Activated CD4-positive, alpha-beta T cell treated with anti-CD3 and anti-CD28 coated beads, Interleukin-2, amount 50 U/mL, for 24 hours (primary cell): ENCODE data around the gene CDHR5.
A peak's percentile ranks its signal among the peaks of the same experiment; 100 is the strongest.

Experiments used
- DNase-seq, 2 donors: peaks; one replicate each; pipeline ENCODE4 v3.0.0-alpha.2; 2020; ENCODE audit warnings: low read depth in 1 of 2, low spot score in 1 of 2

The CDHR5 gene

DNA sequence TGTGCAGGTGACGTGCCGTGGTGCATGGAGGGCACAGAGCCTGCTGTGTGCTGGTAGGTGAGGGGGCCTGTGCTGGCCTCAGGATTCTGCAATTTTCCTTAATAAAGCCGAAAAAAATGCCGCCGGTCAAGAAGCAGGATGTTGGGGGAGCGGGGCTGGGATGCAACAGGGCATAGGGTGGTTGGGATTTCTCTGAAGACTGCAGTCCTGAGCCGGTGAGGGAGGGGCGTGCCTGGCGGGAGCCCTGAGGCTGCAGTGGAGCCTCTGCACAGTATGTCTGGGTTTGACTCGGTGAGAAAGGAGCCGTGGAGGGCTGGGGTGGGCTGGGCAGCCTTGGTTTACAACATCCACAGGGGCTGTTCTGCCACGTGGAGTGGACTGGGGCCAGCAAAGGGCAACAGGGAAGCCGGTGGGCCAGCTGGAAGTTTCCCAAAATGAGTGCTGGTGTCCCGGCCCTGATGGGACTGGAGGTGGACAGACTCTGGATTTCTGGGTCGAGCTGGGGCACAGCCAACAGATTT lies 1.3 kb downstream of the CDHR5 start:
- no peak for DNase-seq

DNA sequence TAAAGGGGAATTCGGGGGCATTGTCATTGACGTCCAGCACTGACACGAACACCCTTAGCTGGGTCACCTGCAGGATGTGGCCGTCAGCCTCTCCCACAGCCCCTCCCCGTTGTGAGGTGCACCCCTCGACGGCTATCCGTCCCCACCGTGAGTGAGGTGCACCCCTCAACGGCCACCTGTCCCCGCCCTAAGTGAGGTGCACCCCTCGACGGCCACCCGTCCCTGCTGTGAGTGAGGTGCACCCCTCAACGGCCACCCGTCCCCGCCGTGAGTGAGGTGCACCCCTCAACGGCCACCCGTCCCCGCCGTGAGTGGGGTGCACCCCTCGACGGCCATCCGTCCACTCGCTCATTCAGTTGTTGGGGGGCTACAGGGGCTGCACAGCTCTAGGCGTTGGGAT lies 2.9 kb downstream of the CDHR5 start:
- no peak for DNase-seq

DNA sequence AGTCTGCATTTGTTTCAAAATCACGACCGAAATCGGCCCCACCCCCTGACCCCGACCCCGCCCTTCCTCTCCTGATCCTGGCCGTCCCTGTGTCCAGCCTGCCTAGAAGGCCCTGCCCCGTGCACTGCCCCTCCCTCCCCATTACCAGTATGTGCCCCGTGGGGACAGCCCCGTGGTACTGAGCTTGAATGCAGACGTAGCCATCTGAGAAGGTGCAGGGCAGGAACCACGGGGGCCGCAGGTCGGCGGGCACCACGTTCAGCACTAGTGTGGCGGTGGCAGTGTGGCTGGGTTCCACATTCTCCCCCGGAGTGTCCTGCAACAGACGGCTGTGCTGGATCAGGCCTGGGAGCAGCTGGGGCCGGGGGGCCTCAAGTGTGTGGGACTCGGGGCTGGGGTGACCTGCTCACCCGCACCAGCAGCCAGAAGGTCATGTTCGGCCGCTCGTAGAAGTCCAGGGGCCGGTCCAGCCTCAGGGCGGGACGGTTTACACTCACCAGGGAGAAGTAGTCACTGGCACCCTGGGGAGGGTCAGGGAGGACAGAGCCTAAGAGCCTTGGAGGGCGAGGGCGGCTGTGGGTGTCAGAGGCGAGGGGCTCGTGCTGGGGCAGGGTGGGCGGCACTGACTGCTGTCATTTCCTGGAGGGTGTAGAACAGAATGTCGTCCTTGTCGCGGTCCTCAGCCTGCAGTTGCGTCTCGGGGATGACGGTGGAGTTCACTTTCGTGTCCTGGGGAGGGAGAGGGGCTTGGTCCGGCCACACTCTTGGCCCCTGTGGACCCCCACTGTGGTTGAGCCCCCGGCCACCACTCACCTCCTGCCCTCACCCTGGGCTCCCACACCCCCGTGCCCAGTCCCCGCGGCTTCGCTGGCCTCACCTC lies 3.6 kb downstream of the CDHR5 start:
- DNase-seq, result no peak

DNA sequence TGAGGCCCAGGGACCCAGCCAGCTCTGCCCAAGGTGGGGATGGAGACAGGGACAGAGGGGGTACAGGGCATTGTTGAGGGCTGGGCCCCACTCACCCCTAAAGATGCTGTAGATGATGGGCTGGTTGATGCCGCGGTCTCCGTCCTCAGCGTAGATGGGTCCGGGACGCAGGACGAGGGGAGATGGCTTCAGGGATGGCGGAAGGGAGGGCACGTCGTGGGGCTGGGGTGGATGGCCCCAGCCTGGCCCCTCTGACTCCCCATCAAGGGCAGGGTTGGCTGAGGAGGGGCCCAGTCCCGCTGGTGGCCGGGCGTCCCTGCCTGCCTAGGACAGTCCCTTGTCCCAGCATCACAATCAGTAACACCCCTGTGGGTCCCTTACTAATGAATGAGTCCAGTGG lies 4.6 kb downstream of the CDHR5 start:
- no peak for DNase-seq

DNA sequence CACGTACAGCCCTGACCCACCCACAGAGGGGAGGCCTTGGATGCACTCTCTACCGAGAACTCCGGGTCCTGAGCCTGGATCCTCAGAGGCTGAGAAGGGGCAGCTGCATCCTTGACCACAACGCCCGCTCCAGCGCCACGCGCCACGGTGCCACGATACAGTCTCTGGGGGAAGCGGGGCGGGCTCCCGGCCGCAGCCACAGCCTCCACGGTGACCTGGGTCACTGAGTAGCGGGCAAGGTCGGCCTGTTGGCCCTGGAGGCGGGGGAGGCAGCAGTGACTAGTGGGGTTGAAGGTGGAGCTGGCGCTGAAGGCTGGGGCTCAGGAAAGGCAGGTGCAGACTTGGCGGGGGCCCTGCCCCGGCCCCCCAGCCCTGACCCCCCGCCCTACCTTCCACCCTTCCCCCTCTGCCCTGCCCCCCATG lies 5.1 kb downstream of the CDHR5 start:
- no peak for DNase-seq

DNA sequence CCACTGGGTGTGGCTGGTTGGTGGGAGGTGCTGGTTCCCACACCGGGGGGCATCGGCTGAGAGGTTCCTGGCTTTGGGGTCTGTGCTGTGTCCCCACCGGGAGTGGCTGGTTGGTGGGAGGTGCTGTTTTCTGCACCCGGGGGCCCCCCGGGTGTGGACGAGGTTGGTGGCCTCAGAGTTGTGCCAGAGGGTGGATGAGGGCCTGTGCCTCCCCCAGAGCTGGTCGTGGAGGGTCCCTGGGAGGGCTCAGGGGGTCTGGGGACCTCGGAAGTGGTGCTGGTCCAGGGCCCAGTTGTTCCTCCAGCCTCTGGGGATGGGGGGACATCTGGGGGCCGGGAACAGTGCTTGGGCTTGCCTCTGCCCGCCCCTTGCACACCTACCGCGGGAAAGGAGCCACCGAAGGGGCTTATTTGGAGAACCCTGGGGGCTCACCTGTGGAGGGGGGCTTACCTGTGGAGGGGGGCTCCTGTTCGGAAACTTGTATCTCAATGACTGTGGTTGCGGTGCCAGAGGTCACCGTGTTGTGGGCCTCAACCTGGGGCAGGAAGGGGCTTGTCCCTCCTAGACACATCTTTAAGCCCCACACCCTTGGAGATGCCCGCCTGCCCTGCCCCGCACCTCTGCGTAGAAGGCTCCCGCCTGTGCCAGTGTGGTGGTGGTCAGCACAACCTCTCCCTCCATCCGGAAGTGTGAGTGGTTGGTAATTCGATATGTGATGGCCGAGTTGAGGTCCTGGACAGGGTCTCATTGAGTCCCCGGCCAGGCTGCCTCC lies 5.7 kb downstream of the CDHR5 start:
- DNase-seq, result no peak

DNA sequence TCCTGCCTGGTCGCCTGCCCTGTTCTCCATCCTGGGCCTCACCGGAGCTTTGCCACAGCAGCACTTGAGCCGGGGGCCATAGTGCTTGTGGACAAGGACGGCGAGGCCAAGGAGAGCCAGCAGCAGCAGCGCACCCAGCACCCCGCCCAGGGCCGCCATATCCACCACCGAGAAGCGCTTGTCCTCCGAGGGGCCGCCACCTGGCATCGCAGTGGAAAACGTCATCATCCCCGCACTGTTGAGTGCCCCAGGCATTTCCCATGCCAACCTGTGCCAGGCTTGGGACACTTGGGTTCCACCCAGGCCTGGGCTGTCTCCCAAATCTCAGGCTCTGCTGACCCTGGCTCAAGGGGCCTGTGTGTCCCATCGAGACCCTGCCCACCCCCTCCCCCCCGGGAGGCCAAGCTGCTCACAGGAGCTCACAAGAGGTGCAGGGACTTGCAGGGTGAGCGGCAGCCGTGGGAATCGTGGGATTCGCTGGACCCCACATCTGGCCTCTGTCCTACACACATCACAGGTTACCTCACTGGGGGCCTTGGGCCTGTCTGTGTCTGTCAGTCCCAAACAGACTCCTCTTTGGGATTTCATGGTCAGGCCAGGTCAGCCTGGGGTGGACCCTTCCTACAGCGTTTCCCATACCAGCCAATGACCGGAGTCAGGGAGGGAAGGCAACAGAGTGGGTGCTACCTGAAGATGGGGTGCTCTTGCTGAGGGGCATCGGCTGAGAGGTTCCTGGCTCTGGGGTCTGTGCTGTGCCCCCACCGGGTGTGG lies 6.7 kb downstream of the CDHR5 start:
- DNase-seq, result no peak

DNA sequence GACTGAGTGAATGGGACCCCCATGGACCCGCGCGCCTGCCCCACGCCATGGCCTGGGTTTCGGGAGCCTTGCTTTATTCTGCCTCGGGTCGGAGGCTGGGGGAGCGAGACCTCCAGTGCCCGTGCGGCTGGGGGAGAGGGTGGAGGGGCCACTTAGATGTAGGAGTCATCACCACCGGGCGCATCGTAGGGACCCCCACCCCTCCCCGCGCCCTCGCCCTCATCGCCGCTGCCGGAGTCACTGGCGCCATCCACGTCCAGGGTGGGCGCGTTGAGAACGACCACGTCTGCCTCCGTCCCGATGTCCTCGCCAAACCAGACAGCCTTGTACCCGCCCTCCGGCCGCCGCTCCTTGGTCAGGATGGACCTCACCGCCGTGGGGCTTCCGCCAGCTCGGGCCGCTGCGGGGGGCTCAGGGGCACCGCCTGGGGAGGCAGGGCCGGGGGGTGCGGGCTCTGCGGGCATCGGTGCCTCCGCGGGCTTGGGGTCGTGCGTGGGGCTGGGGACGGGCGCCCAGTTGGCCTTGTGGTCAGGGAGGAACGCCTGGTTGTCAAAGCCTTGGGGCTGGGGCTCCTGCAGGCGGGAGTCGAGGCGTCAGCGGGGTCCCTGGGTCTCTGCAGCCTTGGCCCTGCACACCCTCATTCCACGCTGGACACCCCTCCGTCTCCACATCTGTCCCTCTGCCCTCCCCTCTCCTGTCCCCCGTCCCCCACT lies 7.4 kb downstream of the CDHR5 start:
- DNase-seq, result no peak

DNA sequence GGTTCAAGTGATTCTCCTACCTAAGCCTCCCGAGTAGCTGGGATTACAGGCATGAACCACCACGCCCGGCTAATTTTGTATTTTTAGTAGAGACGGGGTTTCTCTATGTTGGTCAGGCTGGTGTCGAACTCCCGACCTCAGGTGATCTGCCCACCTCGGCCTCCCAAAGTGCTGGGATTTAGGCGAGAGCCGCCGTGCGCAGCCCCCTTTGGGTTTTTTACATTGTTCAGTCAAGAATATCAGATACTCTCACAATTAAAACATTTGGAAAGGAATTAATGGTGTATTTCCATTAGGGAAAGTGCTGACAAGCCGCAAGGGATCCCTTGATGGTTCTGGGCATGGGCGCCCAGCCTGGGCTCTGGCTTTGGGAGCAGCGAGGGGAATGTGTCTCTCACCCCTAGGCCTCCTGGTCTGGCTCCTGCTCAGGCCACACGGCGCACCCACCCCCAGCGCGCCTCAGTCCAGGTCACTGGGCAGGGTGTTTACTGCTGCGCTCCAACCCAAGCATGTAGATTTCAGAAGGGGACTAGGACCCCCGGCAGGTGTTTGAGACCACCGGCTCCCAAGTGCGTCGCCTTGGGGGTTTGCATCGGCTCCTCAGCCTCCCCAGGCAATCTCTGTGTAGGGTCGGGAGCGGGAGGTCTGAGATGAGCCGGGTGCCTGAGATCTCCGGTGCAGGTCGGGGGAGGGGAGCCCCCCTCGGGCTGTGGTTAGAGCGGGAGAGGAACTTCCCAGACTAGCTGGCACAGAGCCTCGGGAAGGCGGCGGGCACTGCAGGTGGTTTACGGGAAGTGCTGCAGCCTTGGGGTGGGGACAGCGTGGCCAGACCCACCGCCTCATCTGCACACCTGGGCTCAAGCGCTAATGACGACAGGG lies 8.2 kb downstream of the CDHR5 start:
- no peak for DNase-seq

DNA sequence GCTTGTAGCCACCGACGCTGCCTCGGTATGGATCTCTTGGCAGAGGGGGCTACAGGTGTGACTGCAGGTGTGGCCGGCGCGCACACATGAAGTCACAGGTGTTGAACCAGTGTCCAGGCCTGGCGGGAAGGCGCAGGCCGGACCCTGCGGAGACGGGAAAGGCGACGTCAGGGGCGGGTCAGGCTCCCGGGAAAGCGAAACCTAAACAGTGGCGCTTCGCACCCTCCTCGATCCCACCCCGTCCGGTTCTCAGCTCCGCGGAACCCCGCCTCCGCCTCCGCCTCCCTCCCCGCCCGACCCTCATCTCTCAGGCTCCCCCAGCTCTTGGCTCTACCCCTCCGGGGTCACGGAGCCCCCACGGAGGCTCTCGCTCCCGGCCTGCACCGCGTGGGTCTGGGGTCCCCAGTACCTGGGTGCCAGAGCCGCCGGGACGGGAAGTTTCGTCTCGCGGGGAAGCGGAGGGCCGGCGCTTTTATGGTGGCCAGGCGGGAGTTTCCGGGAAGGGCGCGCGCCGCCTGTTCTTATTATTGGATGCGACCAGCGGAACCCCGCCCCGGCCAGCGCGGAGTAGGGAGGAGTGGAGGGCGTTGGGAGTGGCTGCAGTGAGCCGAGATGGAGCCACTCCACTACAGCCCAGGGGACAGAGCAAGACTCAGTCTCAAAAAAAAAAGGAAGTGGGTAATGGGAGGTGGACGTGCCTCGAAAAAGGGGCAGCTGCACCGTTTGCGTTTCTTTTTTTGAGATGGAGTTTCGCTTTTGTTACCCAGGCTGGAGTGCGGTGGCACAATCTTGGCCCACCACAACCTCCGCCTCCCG lies 9.0 kb downstream of the CDHR5 start, which contains the start of gene IRF7:
Gene IRF7, minus strand, starts transcription at position 447 of the 816 bp plus-strand sequence. CDS start 586 bp downstream, outside the sequence.
- peak; percentile 63 to 72 for DNase-seq

DNA sequence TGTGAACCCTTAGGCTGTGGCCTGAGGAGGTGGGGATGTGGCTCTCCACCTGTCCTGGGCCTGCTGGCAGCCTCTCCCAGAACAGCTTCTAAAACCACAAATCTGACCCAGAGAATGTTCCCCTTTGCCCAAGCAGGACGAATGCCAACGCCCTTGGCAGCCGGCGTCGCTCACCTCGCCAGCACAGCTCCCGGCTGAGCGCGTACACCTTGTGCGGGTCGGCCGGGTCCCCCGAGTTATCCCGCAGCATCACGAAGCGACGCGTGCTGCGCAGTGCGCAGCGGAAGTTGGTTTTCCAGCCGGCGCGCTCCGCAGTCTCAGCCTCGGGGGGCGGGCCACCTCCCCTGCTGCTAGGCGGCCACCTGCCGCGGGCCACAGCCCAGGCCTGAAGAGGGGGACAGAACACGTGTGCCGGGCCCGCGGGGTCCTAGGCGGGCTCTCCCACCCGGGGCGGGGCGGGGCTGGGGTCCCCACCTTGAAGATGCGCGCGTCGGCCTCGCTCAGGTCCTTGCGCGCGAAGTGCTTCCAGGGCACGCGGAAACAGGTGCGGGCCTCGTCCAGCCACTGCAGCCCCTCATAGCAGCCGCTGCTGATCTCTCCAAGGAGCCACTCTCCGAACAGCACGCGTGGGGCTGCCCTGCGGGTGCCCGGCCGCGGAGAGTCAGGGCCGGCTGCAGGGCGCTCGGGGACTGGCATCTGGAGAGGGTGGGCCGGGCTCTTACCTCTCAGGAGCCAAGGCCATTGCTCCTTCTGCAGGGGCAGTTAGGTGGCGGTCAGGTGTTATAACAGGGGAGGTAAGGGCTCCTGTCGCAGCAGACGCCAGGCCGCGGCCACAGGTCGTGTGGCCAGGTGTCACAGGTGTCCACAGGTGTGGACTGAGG lies 9.9 kb downstream of the CDHR5 start:
- DNase-seq, result no peak

DNA sequence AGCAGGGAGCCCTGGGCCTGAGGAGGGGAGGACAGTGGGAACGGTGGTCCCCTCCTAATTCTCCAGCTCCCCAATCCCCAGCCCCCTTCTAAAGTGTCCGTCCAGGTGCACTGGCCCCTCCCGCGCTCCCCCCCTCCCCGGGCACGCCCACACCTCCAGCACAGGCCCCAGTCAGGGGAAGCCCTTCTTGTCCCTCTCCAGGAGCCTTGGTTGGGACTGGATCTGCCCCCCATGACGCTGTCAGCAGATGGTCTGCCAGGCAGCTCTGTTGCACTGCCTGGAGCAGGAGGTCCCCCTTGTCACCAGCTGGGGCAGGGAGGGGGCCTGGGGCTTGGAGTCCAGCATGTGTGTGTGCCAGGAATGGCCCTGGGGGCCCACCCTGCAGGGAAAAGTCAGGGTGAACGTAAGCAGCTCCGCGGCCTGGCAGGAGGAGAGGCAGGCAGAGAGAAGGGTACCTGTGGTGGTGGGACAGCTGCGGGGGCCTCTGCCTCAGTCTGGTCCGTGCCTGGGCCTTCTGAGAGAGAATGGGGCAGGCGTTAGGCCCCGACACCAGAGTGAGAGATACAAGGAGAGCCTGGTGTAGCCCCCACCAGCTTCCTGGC lies 10.6 kb downstream of the CDHR5 start:
- DNase-seq, result no peak

DNA sequence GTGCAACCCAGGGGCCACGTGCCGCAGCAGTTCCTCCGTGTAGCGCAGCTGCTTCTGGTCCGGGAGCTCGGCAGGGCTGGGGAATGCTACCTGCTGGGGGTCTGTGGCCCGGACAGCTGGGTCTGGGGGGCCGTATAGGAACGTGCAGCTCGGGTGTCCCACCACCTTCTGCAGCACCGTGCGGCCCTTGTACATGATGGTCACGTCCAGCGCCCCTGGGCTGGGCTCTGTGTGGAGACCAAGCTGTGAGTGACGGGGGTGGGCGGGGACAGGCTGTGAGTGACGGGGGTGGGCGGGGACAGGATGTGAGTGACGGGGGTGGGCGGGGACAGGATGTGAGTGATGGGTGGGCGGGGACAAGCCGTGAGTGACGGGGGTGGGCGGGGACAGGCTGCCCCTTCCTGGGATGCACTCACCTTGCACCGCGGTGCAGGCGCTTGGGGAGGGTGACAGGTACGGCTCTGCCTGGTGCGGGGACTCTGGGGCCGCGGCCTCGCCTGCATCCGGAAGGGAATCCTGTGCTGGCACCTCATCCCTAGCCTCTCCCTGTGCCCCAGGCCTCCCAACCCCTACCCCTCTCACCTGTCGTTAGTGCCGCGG lies 11.3 kb downstream of the CDHR5 start:
- DNase-seq, result peak; percentile 55 to 75

DNA sequence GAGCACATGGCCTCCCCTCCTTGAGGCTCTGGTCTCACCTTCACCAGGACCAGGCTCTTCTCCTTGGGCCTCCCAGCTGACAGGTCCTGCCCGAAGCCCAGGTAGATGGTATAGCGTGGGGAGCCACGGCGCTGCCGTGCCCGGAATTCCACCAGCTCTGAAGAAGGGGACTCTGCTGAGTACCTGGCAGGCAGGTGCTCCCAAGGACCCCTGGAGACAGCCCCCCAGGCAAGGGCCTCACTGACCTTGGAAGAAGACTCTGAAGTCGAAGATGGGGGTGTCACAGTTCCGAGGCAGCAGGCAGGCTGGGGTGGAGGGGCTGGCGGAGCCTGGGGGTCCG lies 11.8 kb downstream of the CDHR5 start:
- DNase-seq, result no peak

DNA sequence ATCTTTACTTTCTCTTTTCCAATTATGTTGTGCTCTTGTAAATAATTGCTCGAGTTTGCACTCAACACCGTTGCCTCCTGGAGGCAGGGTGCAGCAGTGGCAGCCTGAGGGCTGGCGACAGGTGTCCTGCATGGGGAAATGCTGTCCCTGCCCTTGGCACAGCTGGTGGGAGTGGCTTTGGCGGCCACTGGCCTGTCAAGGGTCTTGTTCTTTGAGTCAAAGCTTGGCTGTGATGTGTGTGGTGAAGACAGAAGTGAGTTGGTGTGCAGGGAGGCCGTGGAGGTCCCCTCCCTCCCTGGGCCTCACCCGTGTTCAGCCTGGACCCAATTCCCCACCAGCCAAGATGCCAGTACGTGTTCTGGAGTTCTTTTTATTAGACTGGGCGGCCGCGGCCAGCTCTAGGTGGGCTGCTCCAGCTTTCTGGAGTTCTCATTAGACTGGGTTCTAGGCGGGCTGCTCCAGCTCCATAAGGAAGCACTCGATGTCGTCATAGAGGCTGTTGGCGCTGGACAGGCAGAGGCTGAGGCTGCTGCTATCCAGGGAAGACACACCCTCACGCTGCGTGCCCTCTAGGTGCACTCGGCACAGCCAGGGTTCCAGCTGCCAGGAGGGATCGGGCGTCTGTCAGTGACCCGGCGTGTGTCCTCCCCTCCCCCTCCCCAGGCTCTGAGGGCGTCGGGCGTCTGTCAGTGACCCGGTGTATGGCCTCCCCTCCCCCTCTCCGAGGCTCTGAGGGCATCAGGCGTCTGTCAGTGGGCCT lies 12.4 kb downstream of the CDHR5 start:
- no peak for DNase-seq
